GM19463 (cell line): ENCODE results near the gene MAP3K12.
"Not testable (repeated sequence)": the region's sequence is repeated elsewhere in the genome, so short reads cannot be mapped to it uniquely, and the experiment has no call there.

ENCODE experiments used
- ATAC-seq: cut with Tn5 transposase; IDR thresholded peaks from one replicate; pipeline ENCODE4 v1.9.1; 2021; ENCODE audit warnings: mild to moderate bottlenecking, moderate library complexity; ENCODE audit not compliant: unreplicated experiment

MAP3K12 gene

DNA sequence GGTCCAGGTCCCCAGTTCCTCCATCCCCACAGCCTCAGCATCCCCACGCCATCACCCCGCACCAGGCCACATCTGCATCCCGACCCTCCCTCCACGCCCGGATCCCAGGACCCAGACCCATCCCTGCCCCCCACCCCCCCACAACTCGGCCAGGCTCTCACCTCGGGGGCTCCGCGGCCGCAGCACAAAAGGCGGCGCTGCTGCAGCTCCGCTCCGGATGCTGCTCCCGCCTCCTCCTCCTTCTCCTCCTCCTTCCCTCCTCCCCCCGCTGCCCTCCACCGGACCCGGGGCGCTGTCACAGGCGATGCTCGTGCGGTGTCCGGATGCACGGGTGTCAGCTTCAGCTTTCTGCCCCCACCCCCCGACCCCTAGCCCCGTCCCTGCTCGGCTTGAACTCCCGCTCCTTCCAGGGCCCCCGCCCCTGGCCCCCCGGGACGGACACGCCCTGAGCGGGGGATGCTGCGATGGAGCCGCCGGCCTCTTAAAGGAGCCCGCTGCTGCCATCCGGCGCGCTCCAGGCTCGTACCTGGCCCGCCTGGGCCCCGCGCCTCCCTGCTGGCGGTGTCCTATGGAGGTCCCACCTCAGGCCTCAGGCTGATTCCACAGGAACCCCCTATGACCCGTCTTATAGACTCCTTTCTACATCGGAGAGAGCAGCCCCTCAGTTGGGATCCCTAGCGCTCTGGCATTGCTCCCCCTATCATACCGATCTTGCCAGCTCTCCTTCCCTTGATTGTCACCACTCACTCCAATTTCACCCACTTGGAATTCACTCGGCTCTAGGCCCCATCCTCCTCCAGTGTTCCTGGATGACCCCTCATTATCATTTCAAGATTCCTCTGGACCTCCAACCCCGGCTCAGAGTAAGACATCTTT, at the start of gene MAP3K12:
Gene MAP3K12 (minus strand): TSS at position 193 of the 876 bp plus-strand sequence. CDS start 12,067 bp downstream, outside the sequence.
- ATAC-seq, result no peak

- not testable (repeated sequence) for ATAC-seq
Observed at GRCh38 chr12:53548354-53548753, 49.1 kb upstream of the MAP3K12 start.

DNA sequence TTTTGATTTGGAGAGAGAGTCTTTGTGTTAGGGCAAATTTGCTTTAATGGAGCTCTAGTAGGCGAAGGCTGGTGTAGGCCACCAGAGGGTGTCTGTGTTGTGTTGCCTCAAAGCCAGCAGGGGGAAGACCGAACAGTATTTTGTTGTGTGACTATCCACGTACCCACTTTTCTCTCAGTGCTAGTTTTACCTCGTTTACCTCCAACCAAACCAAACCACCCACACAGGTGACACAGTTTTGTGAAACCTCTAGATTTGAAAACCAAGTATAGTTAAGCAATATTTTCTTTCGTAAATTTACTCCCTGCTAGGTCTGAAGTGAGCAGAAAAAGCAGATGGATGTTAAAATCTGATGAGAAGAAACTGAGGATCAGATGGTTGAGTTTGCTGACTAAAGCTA, 44.3 kb upstream of the MAP3K12 start:
- peak; percentile 78 for ATAC-seq

DNA sequence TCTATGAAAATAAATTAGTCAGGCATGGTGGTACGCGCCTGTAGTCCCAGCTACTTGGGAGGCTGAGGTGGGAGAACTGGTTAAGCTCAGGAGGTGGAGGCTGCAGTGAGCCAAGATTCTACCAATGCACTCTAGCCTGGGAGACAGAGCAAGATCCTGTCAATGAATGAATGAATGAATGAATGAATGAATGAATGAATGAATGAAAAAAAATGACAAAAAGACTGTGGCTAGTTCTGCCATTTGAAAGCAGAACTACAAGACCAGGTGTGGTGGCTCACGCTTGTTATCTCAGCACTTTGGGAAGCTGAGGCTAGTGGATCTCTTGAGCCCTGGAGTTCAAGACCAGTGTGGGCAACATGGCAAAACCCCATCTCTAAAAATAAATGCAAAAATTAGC, 40.3 kb upstream of the MAP3K12 start:
- no peak for ATAC-seq

GRCh38 chr12:53538209-53538689, 39.0 kb upstream of the MAP3K12 start:
- no peak for ATAC-seq

- no peak for ATAC-seq
Observed at GRCh38 chr12:53536962-53537361, 37.7 kb upstream of the MAP3K12 start.

- ATAC-seq, result no peak
Observed at GRCh38 chr12:53533471-53533870, 34.2 kb upstream of the MAP3K12 start.

GRCh38 chr12:53532524-53533445, 33.5 kb upstream of the MAP3K12 start:
- ATAC-seq, result no peak

DNA sequence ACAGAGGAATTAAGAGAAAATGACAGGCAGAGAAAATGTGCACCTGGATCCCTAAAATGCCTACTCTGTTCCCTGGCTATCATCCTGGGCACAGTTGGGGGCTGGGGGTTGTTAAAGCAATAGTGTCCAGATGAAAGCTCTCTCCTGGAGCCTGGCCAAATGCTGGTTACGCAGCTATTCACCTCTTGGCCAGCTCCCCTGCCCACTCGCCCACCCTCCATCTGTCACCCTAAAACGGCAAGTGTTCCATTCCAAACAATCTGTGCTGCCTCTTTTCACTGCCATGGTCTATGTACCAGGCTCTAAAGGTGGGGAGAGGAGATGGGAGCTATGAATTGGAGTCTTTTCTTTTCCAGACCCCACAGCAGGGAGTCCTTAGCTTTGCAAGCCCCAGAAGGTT, 32.8 kb upstream of the MAP3K12 start:
- no peak for ATAC-seq

DNA sequence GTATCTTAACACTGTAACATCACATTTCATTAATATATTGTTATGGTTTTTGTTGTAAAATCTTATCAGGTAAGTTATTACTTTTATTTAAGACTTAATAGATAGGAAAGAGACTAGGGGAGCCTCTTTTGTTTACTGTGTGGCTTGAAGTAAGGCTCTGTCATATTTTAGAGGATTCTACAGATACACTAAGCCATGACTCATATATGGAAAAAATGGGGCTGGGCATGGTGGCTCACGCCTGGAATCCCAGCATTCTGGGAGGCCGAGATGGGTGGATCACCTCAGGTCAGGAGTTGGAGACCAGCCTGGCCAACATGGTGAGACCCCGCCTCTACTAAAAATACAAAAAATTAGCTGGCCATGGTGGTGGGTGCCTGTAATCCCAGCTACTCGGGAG, 31.7 kb upstream of the MAP3K12 start:
- no peak for ATAC-seq

DNA sequence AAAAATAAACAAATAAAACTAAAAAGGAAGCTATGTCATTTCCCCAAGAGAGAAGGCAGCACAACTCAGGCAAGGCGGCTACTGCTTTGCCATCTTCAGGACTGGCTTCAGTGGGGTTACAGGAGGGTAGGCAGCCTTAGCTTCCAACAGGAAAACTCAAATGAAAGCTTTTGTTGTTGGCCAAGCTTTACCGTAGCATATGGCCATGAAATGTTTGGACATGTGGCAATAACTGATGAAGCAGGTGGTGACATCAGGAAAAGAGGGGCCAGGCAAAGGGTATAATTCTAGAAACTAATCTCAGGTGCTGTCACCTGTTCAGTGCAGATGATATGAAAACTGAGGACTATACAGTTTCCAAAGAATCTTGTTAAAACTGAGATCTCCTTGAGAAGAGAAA, 30.8 kb upstream of the MAP3K12 start:
- no peak for ATAC-seq

DNA sequence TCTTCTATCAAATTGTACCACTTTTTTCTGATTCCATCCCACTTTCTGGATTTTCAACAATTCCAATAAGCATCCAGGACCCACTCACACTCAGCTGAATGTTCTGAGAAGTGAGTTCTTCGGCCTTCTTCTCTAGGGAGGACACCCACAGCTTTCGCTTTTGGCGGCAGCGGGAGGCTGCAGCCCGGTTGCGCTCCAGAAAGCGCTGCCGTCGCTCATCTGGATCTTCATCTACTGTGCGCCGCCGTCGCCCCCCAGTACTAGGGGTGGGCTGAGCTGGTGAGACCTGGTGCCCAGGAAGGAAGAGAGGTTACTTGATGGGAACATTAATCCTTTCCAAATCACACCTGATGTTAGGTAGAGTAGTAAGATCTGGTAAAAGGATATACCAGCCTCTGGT, 25.2 kb upstream of the MAP3K12 start:
- ATAC-seq, result no peak

- ATAC-seq, result no peak
Observed at GRCh38 chr12:53523131-53523530, 23.9 kb upstream of the MAP3K12 start.

DNA sequence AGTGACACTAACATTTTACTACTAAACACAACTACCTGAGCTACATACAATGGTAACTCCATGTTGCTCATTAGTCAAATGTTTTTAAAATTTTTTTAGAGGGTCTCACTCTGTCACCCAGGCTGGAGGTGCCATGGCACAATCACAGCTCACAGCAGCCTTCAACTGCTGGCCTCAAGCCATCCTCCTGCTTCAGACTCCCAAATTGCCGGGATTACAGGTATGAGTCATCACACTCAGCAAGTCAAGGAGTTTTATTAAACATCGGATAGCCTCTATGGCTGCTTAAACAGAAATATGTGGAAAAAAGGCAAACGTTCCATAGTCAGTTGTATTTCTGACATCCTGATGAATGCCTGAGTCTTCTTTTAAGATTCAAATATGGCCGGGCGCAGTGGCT, 19.1 kb upstream of the MAP3K12 start:
- ATAC-seq, result no peak

DNA sequence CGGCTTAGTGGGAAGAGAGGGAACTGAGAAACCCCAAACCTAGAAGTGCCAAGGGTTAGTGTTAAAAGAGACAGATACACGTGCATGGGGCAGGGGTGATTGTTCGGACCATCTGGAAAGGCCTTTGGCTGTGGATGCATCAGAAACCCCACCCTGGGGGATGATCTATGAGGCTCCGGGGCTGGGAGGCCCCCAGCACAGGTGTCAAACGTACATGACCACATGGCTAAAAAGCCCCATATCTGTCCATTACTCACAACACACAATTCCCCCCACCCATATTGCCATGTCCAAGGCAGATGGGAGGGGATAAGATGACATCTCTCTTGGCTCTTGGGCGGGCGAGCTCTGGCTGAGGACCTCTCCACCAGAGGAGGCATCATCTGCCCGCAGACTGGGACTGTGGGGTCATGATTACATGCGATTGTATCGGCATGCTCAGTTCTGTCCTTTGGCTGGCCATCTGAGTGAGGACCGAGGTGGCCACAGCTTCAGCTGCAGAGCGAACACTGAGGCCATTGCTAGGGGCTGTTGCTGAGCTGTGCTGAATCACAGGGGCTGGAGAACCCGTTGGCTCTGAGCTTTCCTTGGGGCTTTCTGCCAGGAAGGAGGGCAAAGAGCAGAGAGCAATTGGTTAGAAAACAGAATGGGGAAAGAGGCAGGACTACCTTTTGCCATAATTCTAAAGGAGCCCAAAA, 17.6 kb upstream of the MAP3K12 start:
- ATAC-seq, result no peak

- no peak for ATAC-seq
Observed at GRCh38 chr12:53515291-53515680, 16.0 kb upstream of the MAP3K12 start.

DNA sequence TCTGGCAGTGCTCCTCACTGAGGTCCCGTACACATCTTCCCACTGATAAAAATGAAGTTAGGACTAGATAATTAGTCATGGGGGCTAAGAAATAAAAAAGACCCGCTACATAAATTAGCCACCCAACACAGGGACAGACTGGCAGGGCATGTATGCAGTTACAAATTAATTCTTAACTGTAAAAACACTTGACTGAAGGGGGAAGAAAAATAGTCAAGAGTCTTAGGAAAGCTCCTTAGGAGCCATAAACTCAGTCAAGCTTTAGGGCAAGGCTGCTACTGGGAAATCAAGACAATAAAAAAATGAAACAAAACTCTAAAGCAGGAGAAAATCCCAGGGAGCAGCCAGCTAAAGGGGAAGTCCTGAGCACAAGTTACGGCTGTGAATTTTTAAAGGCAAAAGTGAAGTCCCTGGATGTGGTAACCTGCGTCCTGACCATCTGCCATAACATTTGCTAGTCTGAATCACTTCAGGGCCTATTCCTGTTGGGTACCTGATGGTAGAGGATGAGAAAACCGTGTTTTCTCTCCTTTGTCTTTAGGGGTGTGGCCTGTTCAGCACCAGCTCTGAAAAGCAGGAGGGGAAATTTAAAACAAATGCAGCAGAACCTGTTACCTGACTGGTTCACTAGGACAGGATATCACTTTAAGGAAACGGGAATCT, 15.5 kb upstream of the MAP3K12 start:
- no peak for ATAC-seq

GRCh38 chr12:53513712-53514410, 14.6 kb upstream of the MAP3K12 start:
- no peak for ATAC-seq

GRCh38 chr12:53510181-53510812, 11.0 kb upstream of the MAP3K12 start:
- no peak for ATAC-seq
